GM23248 (cell line): Measurements from ENCODE around the gene MAPK8IP3.

ENCODE experiments used
- EZH2 ChIP-seq: fragments of 200-600 bp; sonication (generic); IDR thresholded peaks from 2 replicates; pipeline ENCODE4 v1.6.1; 2018; ENCODE audit warnings: antibody characterized with exemption, mild to moderate bottlenecking; ENCODE audit not compliant: insufficient read depth, poor library complexity, severe bottlenecking
- EZH2phosphoT487 ChIP-seq: fragments of 200-600 bp; sonication (generic); IDR thresholded peaks from 2 replicates; pipeline ENCODE4 v1.6.1; 2018; ENCODE audit warnings: antibody characterized with exemption, moderate library complexity, mild to moderate bottlenecking, low read depth; ENCODE audit not compliant: insufficient read depth

- TF ChIP-seq EZH2: no peak
- no peak for TF ChIP-seq EZH2phosphoT487
Observed at GRCh38 chr16:1788708-1789100, 82.7 kb downstream of the MAPK8IP3 start.
